MCF 10A (cell line): Measurements from ENCODE around the gene TSSK3. TPM values are rescaled to one million over a fixed set of nuclear protein-coding genes. Genes with fewer than 3 reads are reported as not detected.

Experiments used
- BruUV-seq: library from RNA; stranded (reverse); fragments of 400-500 nt; replicated peaks from 2 replicates; lab custom pipeline; 2021; lab: Mats Ljungman, UMichigan
- CTCF ChIA-PET: fragments of 300-600 bp; sonication (Branson Sonifier 250); formaldehyde crosslinking; extraction: SDS; loops from one replicate; lab custom pipeline; 2021; ENCODE audit warnings: antibody characterized with exemption, inconsistent platforms; lab: Yijun Ruan, JAX
- POLR2A ChIA-PET: fragments of 300-600, 350-650 bp; sonication (Branson Sonifier 250); formaldehyde crosslinking; extraction: SDS; loops from one replicate; lab custom pipeline; 2020; ENCODE audit warnings: antibody characterized with exemption, inconsistent platforms; lab: Yijun Ruan, JAX
- DNase-seq: peaks from one replicate; pipeline ENCODE4 v3.0.0-alpha.2; 2018; ENCODE audit not compliant: unreplicated experiment
- H3K27ac Mint-ChIP-seq: one replicate; pipeline ENCODE4 v1.8.0; 2022; ENCODE audit warnings: mild to moderate bottlenecking, low read depth, mixed read lengths; ENCODE audit not compliant: unreplicated experiment
- H3K27me3 Mint-ChIP-seq: one replicate; pipeline ENCODE4 v1.8.0; 2022; ENCODE audit warnings: mixed read lengths; ENCODE audit not compliant: insufficient read depth, unreplicated experiment
- H3K36me3 Mint-ChIP-seq: one replicate; pipeline ENCODE4 v1.8.0; 2022; ENCODE audit warnings: mild to moderate bottlenecking, moderate library complexity, mixed read lengths; ENCODE audit not compliant: insufficient read depth, unreplicated experiment
- H3K4me1 Mint-ChIP-seq: one replicate; pipeline ENCODE4 v1.8.0; 2022; ENCODE audit warnings: mixed read lengths; ENCODE audit not compliant: insufficient read depth, unreplicated experiment
- H3K4me3 Mint-ChIP-seq: one replicate; pipeline ENCODE4 v1.8.0; 2022; ENCODE audit warnings: mild to moderate bottlenecking, moderate library complexity, mixed read lengths; ENCODE audit not compliant: unreplicated experiment
- H3K9me3 Mint-ChIP-seq: one replicate; pipeline ENCODE4 v1.8.0; 2022; ENCODE audit warnings: mixed read lengths; ENCODE audit not compliant: unreplicated experiment
- intact Hi-C: fragments of 100-400 bp; cut with micrococcal nuclease; formaldehyde crosslinking; loops from 2 replicates; pipeline ENCODE4 v1.14.1; 2022
- total RNA-seq: library from RNA; stranded (reverse); gene quantifications from 2 replicates; pipeline ENCODE4 v1.2.3, GENCODE V29; 2022
- TF ChIP-seq, protein P1 (sequence below): fragments of 200-600 bp; IDR thresholded peaks from one replicate; pipeline ENCODE4 v1.8.0; 2022; ENCODE audit warnings: antibody characterized with exemption, mild to moderate bottlenecking; ENCODE audit not compliant: unreplicated experiment

Gene TSSK3
- total RNA-seq, 1 experiment from 2014 or later: 2.0 TPM

DNA sequence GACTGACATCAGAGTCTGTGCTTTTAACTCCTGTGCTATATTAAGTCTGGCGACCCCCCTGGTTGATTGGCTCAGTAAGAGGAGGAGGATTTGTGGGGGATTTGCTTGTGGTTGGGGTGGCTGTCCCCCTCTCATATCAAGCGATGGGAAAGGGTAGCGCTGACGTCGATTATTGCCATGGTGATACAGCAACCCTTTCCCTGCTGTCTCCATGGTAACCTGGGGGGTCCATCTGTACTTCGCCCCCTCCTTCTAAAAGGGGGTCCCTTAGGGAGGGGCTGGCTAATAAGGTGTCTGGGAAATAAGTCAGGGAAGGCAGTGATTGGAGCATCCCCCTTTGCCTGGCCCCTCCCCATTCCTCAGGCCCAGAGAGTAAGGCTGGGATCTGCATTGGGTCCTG lies 4.7 kb upstream of the TSSK3 start:
- H3K27ac Mint-ChIP-seq: no peak overlapping the region
- no peak for DNase-seq
- TF ChIP-seq, protein P1, sequence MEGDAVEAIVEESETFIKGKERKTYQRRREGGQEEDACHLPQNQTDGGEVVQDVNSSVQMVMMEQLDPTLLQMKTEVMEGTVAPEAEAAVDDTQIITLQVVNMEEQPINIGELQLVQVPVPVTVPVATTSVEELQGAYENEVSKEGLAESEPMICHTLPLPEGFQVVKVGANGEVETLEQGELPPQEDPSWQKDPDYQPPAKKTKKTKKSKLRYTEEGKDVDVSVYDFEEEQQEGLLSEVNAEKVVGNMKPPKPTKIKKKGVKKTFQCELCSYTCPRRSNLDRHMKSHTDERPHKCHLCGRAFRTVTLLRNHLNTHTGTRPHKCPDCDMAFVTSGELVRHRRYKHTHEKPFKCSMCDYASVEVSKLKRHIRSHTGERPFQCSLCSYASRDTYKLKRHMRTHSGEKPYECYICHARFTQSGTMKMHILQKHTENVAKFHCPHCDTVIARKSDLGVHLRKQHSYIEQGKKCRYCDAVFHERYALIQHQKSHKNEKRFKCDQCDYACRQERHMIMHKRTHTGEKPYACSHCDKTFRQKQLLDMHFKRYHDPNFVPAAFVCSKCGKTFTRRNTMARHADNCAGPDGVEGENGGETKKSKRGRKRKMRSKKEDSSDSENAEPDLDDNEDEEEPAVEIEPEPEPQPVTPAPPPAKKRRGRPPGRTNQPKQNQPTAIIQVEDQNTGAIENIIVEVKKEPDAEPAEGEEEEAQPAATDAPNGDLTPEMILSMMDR: no peak
- ChIA-PET CTCF (no interaction called here), POLR2A (no interaction called here)
- peaks cover 30% of the 10 kb centered on the region for H3K36me3 Mint-ChIP-seq
- H3K9me3 Mint-ChIP-seq: no peaks in the 10 kb centered on the region
- no TSS peak for BruUV-seq
- no peak overlapping the region for H3K4me3 Mint-ChIP-seq
- H3K27me3 Mint-ChIP-seq: no peaks in the 10 kb centered on the region
- H3K4me1 Mint-ChIP-seq: peaks cover 11% of the 10 kb centered on the region
- intact Hi-C loops: no loop called here

DNA sequence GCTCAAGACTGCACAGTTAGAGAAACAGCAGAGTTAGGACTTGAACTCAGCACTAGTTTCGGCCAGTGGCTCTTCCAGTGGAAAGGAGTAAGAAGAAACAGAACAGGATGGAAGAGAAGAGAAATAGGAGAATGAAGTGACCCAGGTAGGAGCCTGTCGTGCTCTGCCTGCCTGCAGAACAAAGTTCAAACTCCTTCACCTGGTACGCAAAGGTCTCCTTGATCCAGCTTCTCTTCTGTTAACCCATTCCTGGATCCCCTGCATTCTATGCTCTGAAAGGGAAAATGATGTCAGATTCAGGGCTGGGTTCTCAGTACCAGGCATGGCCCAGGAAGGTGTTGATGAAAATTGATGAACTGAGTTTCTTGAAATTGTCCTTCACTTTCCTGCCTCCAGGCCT lies 3.9 kb upstream of the TSSK3 start:
- Mint-ChIP-seq H3K9me3 (no peaks in the 10 kb centered on the region), H3K4me3 (no peak overlapping the region), H3K36me3 (peaks cover 38% of the 10 kb centered on the region), H3K4me1 (peaks cover 6% of the 10 kb centered on the region), H3K27me3 (no peaks in the 10 kb centered on the region), H3K27ac (no peak overlapping the region)
- CTCF ChIA-PET: interaction anchor here (0.7 kb wide), 1 partner anchor 1119 kb away, joined by 3 read pairs; no protein-coding TSS in a partner anchor
- POLR2A ChIA-PET: interaction anchor here (1.5 to 1.6 kb wide), 2 partner anchors 35 to 143 kb away, joined by 6 to 7 read pairs; partner anchors contain the start of gene BSDC1
- intact Hi-C loops: no loop called here
- no peak for DNase-seq
- TSS peak; percentile 17 for BruUV-seq
- TF ChIP-seq, protein P1: no peak

DNA sequence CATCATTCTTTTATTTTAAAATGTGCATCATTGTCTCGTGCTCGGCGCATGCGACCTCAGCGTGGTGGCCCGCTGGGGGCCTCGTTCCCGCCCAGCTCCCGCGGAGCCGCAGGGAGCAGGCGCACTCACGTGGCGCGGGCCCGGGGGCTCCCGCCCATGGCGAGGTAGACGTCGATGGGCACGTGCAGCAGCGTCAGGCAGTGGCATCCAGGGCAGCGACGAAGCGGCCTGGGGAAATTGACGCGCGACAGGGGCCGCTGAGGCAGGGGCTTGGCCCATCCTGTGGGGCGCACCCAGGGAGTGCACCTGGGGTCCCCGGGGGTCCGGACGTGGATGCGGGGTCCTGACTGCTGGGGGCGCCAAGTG lies 1.0 kb upstream of the TSSK3 start:
- H3K27me3 Mint-ChIP-seq: no peaks in the 10 kb centered on the region
- no TSS peak for BruUV-seq
- no peak overlapping the region for H3K4me3 Mint-ChIP-seq
- TF ChIP-seq, protein P1: no peak
- no peak overlapping the region for H3K27ac Mint-ChIP-seq
- H3K9me3 Mint-ChIP-seq: no peaks in the 10 kb centered on the region
- DNase-seq: no peak
- peaks cover 50% of the 10 kb centered on the region for H3K36me3 Mint-ChIP-seq
- intact Hi-C loops: no loop called here
- CTCF ChIA-PET: no interaction called here
- POLR2A ChIA-PET: interaction anchor here (1.5 kb wide), 1 partner anchor 9 kb away, joined by 5 read pairs; no protein-coding TSS in a partner anchor
- no peaks in the 10 kb centered on the region for H3K4me1 Mint-ChIP-seq

DNA sequence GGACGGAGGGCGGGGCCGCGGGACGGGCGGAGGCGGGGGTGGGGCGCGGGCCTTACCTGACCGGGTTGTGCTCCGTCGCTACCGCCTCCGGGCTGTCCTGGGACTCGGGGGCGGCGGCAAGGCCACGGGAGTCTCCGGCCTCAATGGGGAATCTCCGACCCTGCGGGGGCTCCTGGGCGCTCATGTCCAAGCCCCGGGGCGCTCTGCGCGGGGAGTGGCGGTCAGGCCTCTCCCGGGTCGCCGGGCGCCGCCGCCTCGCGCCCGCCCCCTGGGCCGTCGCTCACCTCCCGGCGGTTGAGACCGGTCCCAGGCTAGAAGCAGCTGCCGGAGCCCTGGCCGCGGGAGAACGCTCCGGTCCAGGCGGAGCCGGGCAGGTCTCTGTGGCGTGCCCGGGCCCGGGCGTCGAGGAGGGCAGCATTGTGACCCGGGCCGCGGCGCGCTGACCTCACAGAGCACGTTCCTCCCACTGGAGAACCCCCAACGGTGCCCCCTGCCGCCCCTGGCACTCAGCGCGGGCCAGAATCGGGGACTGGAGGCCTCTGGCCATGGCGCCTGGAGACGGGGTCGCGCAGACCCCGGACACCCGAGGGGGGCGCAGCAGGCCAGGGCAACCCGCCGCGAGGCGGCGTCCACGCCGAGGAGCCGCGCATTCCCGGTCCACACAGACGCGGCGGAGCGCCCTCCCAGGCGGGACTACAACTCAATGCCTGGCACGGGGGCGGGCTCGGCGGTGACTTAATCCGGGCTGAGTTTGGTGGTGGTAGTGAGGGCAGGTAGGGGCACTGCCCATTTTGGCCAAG lies 465 bp upstream of the TSSK3 start:
- CTCF ChIA-PET: no interaction called here
- BruUV-seq: no TSS peak

More for the DNA sequence above, 465 bp upstream of the TSSK3 start:
- Mint-ChIP-seq H3K36me3 (peaks cover 47% of the 10 kb centered on the region), H3K4me1 (no peaks in the 10 kb centered on the region), H3K27ac (no peak overlapping the region), H3K27me3 (no peaks in the 10 kb centered on the region), H3K4me3 (no peak overlapping the region), H3K9me3 (no peaks in the 10 kb centered on the region)
- TF ChIP-seq, protein P1: no peak
- POLR2A ChIA-PET: no interaction called here
- intact Hi-C loops: no loop called here
- no peak for DNase-seq
